Left ventricle myocardium inferior (tissue), 1 donor: ENCODE data around the gene FZD2. TPM values are rescaled to one million over a fixed set of nuclear protein-coding genes. Genes with fewer than 3 reads are reported as not detected.

Experiments used
- DNase-seq: peaks from one replicate; pipeline ENCODE4 v3.0.0-alpha.2; 2020
- H3K27ac ChIP-seq: fragments of 200-600 bp; replicated peaks from 2 replicates; pipeline ENCODE4 v1.8.0; 2021
- H3K27me3 ChIP-seq: fragments of 200-600 bp; 2 replicates; pipeline ENCODE4 v1.8.0; 2021; ENCODE audit warnings: low read depth
- H3K36me3 ChIP-seq: fragments of 200-600 bp; 2 replicates; pipeline ENCODE4 v1.8.0; 2021
- H3K4me1 ChIP-seq: fragments of 200-600 bp; 2 replicates; pipeline ENCODE4 v1.8.0; 2021
- H3K4me3 ChIP-seq: fragments of 200-600 bp; 2 replicates; pipeline ENCODE4 v1.8.0; 2021; ENCODE audit warnings: mild to moderate bottlenecking, moderate library complexity
- H3K9me3 ChIP-seq: fragments of 200-600 bp; replicated peaks from 2 replicates; pipeline ENCODE4 v1.8.0; 2021
- CTCF ChIP-seq: fragments of 200-600 bp; IDR thresholded peaks from 2 replicates; pipeline ENCODE4 v1.8.0; 2021; ENCODE audit warnings: antibody characterized with exemption, mild to moderate bottlenecking, borderline replicate concordance
- intact Hi-C: fragments of 100-400 bp; cut with micrococcal nuclease; formaldehyde crosslinking; loops from one replicate; pipeline ENCODE4 v1.11.0; 2022
- total RNA-seq: library from RNA; stranded (reverse); fragmentation: NEBNext Ultra II Directional; extraction: Animal tissue kit (Norgen Biotek cat#: 25700); gene quantifications from one replicate; pipeline ENCODE4 v1.2.1, GENCODE V29; 2021
- donor health status: DM: no; HTN: yes; CAD: no; lungs with severe emphysema.

FZD2 gene
- total RNA-seq, 1 donor from 2014 or later: 4.0 TPM

GRCh38 chr17:44575403-44575802 is 18.1 kb downstream of the FZD2 start:
- Histone ChIP-seq H3K4me1 (peaks cover 5% of the 10 kb centered on the region), H3K36me3 (no peaks in the 10 kb centered on the region), H3K4me3 (no peak overlapping the region), H3K9me3 (no peaks in the 10 kb centered on the region), H3K27ac (no peak overlapping the region), H3K27me3 (peaks cover 6% of the 10 kb centered on the region)
- no peak for DNase-seq
- TF ChIP-seq CTCF: no peak
- intact Hi-C loops: no loop called here

DNA sequence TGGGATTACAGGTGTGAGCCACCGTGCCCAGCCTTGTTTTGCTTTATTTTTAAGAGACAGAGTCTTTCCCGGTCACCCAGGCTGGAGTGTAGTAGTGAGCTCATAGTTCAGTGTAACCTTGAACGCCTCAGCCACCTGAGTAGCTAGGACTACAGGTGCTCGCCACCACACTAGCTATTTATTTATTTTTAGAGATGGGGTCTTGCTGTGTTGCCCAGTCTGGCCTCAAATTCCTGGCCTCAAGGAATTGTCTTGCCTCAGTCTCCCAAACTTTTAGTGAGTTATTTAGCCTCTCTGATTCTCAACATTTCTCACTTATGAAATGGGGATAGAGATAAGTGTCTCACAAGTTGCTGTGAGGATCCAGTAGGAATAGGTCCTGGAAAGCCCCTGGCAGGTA is 21.7 kb downstream of the FZD2 start:
- intact Hi-C loops: no loop called here
- TF ChIP-seq CTCF: no peak

GRCh38 chr17:44581868-44582267 is 24.6 kb downstream of the FZD2 start:
- Histone ChIP-seq H3K9me3 (no peaks in the 10 kb centered on the region), H3K27ac (no peak overlapping the region), H3K4me1 (peaks cover 19% of the 10 kb centered on the region), H3K36me3 (no peaks in the 10 kb centered on the region), H3K27me3 (peaks cover 9% of the 10 kb centered on the region), H3K4me3 (no peak overlapping the region)
- DNase-seq: no peak
- no peak for TF ChIP-seq CTCF
- intact Hi-C loops: no loop called here

More for the DNA sequence above, 21.7 kb downstream of the FZD2 start:
- Histone ChIP-seq H3K4me1 (peaks cover 5% of the 10 kb centered on the region), H3K4me3 (no peak overlapping the region), H3K27me3 (peaks cover 9% of the 10 kb centered on the region), H3K27ac (no peak overlapping the region), H3K9me3 (no peaks in the 10 kb centered on the region), H3K36me3 (no peaks in the 10 kb centered on the region)
- no peak for DNase-seq

DNA sequence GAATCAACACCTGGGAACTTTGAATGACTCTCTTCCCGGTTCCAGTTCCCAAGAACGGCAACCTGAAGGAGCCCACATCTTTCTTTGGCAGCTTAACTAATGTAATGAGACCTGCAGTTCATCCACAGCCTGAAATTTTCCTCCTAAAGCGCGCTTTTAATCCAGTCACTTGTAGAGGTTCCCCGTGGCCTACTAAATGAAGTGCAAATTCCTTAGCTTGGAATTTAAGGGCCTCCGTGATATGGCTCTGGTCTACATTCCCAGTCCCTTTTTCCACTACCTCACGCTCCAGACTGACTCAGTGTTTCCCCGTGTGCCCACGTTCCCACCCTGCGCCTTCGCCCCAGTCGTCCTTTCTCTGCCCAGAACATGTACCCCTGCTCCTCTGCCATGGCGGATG is 27.2 kb downstream of the FZD2 start:
- peaks cover 3% of the 10 kb centered on the region for H3K27me3 ChIP-seq
- intact Hi-C loops: no loop called here
- no peaks in the 10 kb centered on the region for H3K9me3 ChIP-seq
- TF ChIP-seq CTCF: no peak
- peak overlapping the region; percentile 16 for H3K27ac ChIP-seq
- H3K4me1 ChIP-seq: peaks cover 26% of the 10 kb centered on the region
- no peak overlapping the region for H3K4me3 ChIP-seq
- DNase-seq: no peak
- no peaks in the 10 kb centered on the region for H3K36me3 ChIP-seq

GRCh38 chr17:44585315-44585714 is 28.0 kb downstream of the FZD2 start:
- Histone ChIP-seq H3K36me3 (no peaks in the 10 kb centered on the region), H3K9me3 (no peaks in the 10 kb centered on the region), H3K27ac (no peak overlapping the region), H3K27me3 (peaks cover 3% of the 10 kb centered on the region), H3K4me1 (peaks cover 26% of the 10 kb centered on the region), H3K4me3 (no peak overlapping the region)
- intact Hi-C loops: no loop called here
- TF ChIP-seq CTCF: no peak
- DNase-seq: no peak

DNA sequence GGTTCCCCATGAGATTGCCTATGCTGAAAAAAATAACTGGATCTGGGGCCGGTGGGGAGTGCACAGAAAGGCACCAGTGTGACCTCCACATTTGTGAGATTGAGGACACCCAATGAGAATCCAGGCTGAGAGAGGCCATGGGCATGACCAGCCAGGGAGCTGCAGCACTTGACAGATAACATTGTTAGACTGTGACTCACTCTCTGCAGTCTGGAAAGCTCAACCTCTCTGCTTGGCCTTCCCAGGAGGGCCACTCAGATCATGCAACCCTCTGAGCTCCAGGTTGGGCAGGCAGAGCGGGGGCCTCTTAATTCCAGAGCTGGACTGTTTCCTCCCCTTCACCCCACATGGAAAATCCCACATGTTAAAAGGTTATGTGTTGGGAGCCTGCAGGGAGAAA is 30.1 kb downstream of the FZD2 start:
- Histone ChIP-seq H3K27ac (peak overlapping the region; percentile 76), H3K36me3 (no peaks in the 10 kb centered on the region), H3K4me1 (peaks cover 26% of the 10 kb centered on the region), H3K9me3 (no peaks in the 10 kb centered on the region), H3K27me3 (peaks cover 1% of the 10 kb centered on the region), H3K4me3 (no peak overlapping the region)
- peak; percentile 39 for DNase-seq
- TF ChIP-seq CTCF: no peak
- intact Hi-C loops: no loop called here
